Measurements from ENCODE around the gene NR1I3. TPM values are rescaled to one million over a fixed set of nuclear protein-coding genes. Genes with fewer than 3 reads are reported as not detected.
A peak's percentile ranks its signal among the peaks of the same experiment; 100 is the strongest.

NR1I3 gene
- total RNA-seq, 4 donors from 2014 or later = not detected

DNA sequence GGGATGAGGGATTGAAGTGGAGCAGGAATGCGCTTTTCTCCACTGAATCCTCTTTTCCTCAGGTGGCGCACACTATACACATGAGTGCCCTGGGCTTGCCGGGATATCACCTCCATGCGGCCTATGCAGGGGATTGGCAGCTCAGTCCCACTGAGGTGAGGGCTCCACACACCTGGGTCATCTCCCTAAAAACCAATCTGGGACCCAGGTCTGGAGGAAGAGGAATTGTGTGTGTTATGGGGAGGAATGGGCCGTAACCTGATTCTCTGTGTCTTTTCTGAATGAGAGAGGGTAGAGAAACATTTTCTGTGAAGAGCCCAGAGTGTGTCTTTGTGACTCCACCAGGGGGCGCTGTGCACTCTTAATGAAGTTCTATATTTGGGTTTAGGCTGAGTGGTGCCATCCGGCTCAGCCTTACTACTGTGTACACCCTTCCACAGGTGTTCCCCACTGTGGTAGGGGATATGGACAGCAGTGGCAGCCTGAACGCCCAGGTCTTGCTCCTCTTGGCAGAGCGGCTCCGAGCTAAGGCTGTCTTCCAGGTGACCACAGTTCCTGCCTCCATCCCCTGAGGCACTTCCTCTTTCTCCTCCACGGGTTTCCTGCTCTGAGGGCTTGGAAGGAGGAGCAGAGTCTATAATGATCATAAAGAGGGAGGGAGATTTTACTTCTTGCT, 10.7 kb downstream of the NR1I3 start:
- DNase-seq (ENCODE audit: low spot score in 2 of 2) = peak; percentile 72 to 81
- H3K27ac ChIP-seq = peak overlapping the region in 2 of 4 donors; percentile 29 to 73
- H3K36me3 ChIP-seq = peaks cover 0 to 30% (median 0%) of the 10 kb centered on the region in 3 donors
- no peak overlapping the region for H3K4me3 ChIP-seq
- WGBS, 2 donors = 38 to 45% methylated on average over 11 of the region's 11 CpGs
- H3K9me3 ChIP-seq = no peaks in the 10 kb centered on the region
- H3K4me1 ChIP-seq = peaks cover 5 to 27% (median 18%) of the 10 kb centered on the region in 4 donors
- TF ChIP-seq POLR2A (IDR thresholded peaks at IDR 0.05) = no peak
- peak in 1 of 2 donors; percentile 29 for TF ChIP-seq EP300 (IDR thresholded peaks at IDR 0.05)
- TF ChIP-seq, protein P1, sequence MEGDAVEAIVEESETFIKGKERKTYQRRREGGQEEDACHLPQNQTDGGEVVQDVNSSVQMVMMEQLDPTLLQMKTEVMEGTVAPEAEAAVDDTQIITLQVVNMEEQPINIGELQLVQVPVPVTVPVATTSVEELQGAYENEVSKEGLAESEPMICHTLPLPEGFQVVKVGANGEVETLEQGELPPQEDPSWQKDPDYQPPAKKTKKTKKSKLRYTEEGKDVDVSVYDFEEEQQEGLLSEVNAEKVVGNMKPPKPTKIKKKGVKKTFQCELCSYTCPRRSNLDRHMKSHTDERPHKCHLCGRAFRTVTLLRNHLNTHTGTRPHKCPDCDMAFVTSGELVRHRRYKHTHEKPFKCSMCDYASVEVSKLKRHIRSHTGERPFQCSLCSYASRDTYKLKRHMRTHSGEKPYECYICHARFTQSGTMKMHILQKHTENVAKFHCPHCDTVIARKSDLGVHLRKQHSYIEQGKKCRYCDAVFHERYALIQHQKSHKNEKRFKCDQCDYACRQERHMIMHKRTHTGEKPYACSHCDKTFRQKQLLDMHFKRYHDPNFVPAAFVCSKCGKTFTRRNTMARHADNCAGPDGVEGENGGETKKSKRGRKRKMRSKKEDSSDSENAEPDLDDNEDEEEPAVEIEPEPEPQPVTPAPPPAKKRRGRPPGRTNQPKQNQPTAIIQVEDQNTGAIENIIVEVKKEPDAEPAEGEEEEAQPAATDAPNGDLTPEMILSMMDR (IDR thresholded peaks at IDR 0.05) = peak; percentile 81 to 91 (median 90)
- no peaks in the 10 kb centered on the region for H3K27me3 ChIP-seq

DNA sequence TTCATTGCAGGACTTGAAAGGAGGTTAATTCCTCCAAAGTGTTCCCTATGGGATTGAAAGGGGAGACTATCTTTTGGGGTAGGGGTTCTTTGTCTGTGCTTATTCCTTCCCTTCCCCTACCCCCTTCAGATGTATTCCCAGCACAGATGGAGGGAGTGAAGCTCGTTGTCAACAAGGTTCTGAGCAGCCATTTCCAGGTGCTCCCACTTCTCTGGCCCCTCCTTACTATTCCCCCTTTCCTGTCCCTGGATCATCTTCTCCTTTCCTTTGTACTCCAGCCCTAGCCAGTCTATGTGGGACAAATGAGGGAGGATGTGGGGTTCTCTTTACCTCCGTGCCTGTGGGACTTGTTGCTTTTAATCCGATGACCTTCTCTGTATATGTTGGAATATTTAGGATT, 11.2 kb downstream of the NR1I3 start:
- peak overlapping the region in 3 of 4 donors; percentile 29 to 73 (median 68) for H3K27ac ChIP-seq

DNA sequence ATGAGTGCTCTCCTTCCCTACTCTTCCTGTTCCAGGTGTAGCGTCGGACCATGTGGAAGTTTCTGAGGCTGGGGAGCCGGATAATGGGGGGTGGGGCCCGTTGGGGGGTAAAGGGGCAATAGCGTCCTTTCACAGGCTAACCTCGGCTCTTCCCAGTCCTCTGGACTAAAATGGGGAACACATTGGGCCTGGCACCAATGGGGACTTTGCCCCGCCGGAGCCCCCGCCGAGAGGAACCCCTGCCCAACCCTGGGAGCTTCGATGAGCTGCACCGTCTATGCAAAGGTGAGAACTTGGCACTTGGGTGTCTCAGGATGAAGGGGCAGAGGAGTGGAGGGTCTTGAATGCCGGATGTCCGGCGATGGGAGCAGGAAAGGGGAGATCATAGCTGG, 11.7 kb downstream of the NR1I3 start:
- Histone ChIP-seq H3K4me1 (peaks cover 5 to 27% (median 18%) of the 10 kb centered on the region in 4 donors), H3K27me3 (no peaks in the 10 kb centered on the region), H3K9me3 (no peaks in the 10 kb centered on the region), H3K27ac (peak overlapping the region; percentile 42 to 73 (median 62)), H3K4me3 (peak overlapping the region; percentile 55 to 67 (median 62)), H3K36me3 (peaks cover 0 to 30% (median 0%) of the 10 kb centered on the region in 3 donors)
- no peak for DNase-seq (ENCODE audit: low spot score in 2 of 2)
- TF ChIP-seq, protein P1 (IDR thresholded peaks at IDR 0.05) = no peak
- TF ChIP-seq POLR2A (IDR thresholded peaks at IDR 0.05) = no peak
- TF ChIP-seq EP300 (IDR thresholded peaks at IDR 0.05) = no peak
- WGBS, 2 donors = 4 to 6% methylated on average over 15 of the region's 15 CpGs

More for the DNA sequence above, 11.2 kb downstream of the NR1I3 start:
- no peak for DNase-seq (ENCODE audit: low spot score in 2 of 2)
- H3K4me3 ChIP-seq = peak overlapping the region; percentile 55 to 67 (median 62)
- TF ChIP-seq, protein P1 (IDR thresholded peaks at IDR 0.05) = no peak
- TF ChIP-seq EP300 (IDR thresholded peaks at IDR 0.05) (no peak), POLR2A (IDR thresholded peaks at IDR 0.05) (no peak)
- peaks cover 5 to 27% (median 18%) of the 10 kb centered on the region in 4 donors for H3K4me1 ChIP-seq
- no peaks in the 10 kb centered on the region for H3K9me3 ChIP-seq
- no peaks in the 10 kb centered on the region for H3K27me3 ChIP-seq
- WGBS, 2 donors = 29 to 44% methylated on average over 3 of the region's 3 CpGs
- peaks cover 0 to 30% (median 0%) of the 10 kb centered on the region in 3 donors for H3K36me3 ChIP-seq

DNA sequence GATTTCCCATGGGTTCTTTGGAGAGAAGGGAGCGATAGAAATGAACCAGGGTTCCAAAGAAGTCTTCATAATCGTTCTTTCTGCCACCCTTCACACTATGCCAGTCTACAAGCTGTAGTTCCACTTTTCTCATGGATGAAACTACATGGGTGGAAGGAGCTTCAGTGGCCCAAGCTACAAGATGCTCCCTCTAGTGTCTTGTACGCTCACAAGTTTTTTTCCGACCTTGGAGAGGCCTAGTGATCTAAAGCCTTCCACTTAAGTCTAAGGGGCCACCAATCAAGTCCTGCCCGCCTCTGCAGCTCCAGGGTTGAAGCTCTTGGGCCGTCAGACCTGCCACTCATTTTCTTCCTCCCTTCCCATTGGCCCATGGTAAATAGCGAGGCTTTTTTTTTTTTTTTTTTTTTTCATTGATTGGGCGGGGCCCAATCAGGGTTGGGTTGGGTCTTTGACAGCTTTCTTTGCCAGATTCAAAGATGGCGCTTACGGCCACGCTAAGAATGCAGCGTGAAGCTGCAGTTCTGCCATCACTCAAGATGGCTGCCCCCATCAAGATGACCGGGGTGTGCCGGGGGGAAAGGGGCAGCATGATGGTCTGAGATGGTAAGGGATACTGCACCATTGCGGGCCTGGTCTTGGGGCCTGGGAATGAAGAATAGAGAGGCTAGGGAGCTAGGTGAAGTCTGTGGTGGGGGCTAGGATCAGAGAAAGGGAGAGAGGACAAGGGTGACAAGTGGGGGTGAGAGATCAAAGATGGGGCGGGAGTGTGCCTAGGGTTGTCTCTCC, 12.3 kb downstream of the NR1I3 start, which contains the start of gene TOMM40L:
Gene TOMM40L (plus strand): TSS at position 527 of the 786 bp plus-strand sequence. CDS start 430 bp downstream, outside the sequence.
- peak within 1 kb of the TSS; percentile 56 to 87 (median 70) for H3K27ac ChIP-seq

More for the DNA sequence above, 12.3 kb downstream of the NR1I3 start, which contains the start of gene TOMM40L:
- TF ChIP-seq POLR2A (IDR thresholded peaks at IDR 0.05) (no peak), EP300 (IDR thresholded peaks at IDR 0.05) (peak; percentile 55 to 63)
- TF ChIP-seq, protein P1 (IDR thresholded peaks at IDR 0.05) = peak; percentile 49 to 74 (median 63)
- H3K4me3 ChIP-seq = peak within 1 kb of the TSS; percentile 55 to 67 (median 62)
- no peaks in the 10 kb centered on the region for H3K9me3 ChIP-seq
- peaks cover 0 to 28% (median 0%) of the 10 kb centered on the region in 3 donors for H3K36me3 ChIP-seq
- peaks cover 5 to 27% (median 18%) of the 10 kb centered on the region in 4 donors for H3K4me1 ChIP-seq
- peak; percentile 78 to 84 for DNase-seq (ENCODE audit: low spot score in 2 of 2)
- WGBS, 2 donors = 4 to 5% methylated on average over 16 of the region's 16 CpGs
- H3K27me3 ChIP-seq = no peaks in the 10 kb centered on the region

All from tibial nerve (tissue), 4 donors.